Renal cortical epithelial cell (primary cell): Measurements from ENCODE around the gene BTBD2. TPM values are rescaled to one million over a fixed set of nuclear protein-coding genes. Genes with fewer than 3 reads are reported as not detected.
A peak's percentile ranks its signal among the peaks of the same experiment; 100 is the strongest.

Experiments used
- DNase-seq: peaks from one replicate; pipeline ENCODE4 v3.0.0-alpha.2; 2011; ENCODE audit warnings: low read depth
- total RNA-seq: library from RNA; depleted of rRNA; stranded (reverse); fragments of >200 nt; gene quantifications from 2 replicates; pipeline ENCODE4 v1.2.3, GENCODE V29; 2014

BTBD2 gene
- total RNA-seq, 1 donor from 2014 or later: 144 TPM

DNA sequence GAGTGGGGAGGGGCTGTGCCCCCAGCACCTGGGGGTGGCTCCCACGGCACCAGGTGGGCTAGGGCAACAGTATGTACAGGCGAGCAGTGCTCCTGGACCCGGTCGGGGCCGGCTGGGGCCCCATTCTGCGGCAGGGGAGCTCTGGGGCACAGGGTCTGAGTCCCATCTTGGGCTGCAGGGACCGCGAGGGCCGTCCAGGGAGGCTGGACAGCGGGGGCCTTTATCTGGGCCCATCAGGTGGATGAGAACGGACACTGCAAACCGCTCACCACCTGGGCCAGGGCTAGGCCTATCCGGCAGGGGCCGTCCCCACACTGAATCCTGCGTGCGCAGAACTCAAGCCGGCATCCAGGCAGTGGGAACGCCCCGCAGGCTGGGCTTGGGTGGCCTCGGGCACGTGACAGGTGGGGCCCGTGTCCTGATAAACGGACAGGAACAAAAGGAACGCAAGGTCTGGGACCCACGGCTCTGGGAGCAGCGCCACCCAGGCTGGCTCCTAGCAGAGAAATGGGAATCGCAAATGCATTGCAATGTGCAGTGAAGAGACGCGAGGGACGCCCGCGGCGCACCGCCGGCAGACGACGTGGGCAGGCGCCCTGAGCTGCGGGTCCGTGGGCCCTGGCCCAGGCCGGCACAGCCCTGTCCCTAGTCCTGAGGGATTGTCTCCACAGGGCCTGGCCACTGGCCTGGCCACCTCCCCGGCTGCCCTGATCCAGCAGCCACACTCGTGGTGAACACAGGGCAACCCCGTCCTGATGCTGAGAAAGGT is 29.7 kb downstream of the BTBD2 start:
- no peak for DNase-seq

DNA sequence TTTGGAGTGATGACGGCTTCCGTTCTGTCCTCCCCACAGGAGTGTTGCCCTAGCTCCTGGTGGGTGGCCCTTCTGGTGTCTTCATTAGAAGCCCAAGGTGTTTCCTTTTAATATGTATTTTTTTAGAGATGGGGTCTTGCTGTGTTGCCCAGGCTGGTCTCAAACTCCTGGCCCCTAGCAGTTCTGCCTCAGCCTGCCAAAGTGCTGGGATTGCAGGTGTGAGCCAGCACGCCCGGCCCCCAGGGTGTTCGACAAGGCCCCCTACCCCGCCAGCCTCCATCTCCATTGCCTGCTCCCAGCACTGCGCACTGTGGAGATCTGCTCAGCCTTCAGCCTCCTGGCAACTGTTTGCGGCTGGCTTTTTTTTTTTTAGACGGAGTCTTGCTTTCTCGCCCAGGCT is 31.2 kb downstream of the BTBD2 start:
- DNase-seq: no peak

DNA sequence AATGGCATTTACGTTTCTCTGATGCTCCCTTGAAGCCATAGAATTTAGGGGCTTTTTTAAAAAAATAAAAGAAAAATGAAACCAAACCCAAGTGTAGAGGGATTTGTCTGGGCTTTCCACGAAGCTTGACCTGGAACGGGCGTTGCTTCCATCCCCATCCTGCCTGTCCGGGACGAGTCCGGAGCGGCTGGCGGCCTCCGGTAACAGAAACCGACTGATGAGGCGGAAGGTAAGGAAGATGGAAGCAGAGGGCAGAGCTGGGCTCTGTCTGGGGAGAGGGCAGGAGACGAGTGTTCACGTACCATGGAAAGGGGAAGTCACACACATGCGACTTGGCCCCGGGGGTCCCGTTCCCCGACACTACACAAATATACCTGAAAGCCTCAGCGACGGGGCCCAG is 34.3 kb downstream of the BTBD2 start:
- no peak for DNase-seq

DNA sequence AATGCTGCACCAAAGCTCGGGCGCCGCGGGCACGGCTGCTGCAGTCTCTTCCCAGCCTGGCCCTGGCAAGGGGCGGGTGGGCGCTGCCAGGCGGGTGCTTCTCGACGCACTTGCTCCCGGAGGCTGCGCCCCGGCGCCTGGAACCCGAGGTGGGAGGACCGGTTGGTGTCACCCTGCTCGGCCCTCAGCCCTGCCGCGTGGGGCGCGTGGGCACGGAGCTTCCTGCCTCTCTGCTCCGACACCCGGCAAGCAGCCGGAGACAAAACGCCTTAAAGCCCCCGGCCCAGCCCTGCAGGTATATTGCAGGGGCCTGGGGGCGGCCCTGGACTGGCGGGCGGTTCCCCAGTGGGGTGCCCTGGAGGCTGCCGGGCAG is 34.7 kb downstream of the BTBD2 start:
- no peak for DNase-seq

DNA sequence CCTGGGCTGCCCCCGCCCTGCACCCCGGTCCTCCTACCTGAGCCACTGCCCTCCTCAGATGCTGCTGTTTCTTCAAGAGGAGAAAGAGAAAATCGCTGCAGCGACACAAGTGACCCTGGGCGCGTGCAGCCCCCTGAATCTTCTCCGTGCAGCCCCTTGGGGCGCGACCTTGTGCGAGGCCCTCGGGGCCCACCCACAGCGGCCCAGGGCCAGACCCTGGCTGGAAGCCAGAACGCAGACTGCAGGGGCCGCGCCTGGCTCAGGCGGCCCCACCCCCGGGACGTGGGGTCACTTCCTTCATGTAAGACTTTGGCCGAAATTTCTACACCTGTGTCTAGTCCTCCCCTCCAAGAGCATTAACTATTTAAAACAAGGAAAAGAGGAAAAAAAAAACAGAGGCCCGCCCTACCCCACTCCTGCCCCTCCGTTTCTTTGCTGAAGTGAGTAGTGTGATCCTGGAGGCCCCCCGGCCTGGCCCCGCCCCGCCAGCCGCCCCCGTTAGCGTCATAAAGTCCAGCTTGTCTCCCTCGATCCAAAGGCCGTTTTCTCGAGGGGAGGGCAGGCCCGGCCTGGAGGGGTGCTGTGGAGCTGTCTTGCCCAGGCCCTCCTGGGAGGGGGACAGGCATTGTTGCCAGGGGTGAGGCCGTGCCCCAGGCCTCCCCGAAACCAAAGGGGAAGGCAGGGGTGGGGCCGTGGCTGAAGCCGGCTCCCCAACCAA is 35.3 kb downstream of the BTBD2 start:
- no peak for DNase-seq

DNA sequence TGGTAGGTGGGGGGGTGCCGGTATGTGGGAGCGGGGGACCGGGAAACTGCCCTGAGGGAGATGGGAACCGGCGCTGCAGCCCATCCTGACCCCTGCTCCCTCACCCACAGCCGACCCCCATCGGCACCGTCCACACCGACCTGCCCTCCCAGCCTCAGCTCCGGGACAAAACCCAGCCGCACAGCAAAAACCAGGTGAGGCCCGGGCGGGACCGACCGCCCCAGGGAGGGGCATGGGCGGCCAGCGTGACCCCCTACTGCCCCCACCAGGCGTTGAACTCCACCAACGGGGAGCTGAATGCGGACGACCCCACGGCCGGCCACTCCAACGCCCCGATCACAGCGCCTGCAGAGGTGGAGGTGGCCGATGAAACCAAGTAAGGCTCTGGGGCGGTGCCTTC is 35.9 kb downstream of the BTBD2 start:
- no peak for DNase-seq

DNA sequence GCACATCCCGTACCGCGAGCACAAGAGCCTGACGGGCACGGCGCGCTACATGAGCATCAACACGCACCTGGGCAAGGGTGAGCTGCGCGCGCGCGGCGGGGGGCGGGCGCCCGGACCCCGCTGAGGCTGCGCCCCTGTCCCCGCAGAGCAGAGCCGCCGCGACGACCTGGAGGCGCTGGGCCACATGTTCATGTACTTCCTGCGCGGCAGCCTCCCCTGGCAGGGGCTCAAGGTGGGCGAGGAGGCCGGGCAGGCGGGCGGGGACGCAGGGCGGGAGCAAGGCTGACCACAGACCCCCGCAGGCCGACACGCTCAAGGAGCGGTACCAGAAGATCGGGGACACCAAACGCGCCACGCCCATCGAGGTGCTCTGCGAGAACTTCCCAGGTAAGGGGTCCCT is 36.5 kb downstream of the BTBD2 start:
- DNase-seq: no peak

DNA sequence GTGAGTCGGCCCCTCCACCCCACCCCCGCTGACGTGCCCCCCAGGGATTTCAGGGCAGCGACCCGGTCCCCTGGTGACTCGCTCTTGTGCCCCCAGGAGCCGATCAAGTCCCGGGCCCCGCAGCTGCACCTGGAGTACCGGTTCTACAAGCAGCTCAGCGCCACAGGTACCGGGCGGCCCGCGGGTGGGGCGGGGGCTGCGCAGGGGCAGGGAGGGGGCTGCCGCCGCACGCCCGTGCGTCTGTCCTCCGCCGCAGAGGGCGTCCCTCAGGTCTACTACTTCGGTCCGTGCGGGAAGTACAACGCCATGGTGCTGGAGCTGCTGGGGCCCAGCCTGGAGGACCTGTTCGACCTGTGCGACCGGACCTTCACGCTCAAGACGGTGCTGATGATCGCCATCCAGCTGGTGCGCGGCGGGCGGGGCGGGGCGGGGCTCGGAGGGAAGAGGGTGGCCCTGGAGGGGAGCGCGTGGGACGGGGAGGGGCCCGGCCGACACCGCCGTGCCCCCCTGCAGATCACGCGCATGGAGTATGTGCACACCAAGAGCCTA is 37.1 kb downstream of the BTBD2 start:
- no peak for DNase-seq

DNA sequence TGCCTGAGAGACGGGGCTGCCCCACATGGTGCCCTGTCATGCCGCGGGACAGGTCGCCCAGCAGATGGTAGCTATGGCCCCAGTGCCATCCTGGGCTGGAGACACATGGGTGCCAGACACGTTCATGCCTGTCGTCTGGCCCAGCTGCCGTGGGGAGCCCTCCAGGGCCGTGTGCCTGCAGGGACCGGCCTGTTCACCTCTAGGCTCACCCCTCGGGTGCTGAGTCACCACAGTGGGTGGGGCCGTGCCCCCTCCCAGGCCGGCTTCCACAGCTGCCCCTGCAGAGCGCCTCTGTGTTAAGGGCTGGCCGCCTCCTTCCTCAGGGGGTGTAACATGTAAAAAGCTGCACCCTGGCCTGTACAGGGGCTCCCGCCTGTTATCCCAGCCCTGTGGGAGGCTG is 38.4 kb downstream of the BTBD2 start:
- DNase-seq: no peak

DNA sequence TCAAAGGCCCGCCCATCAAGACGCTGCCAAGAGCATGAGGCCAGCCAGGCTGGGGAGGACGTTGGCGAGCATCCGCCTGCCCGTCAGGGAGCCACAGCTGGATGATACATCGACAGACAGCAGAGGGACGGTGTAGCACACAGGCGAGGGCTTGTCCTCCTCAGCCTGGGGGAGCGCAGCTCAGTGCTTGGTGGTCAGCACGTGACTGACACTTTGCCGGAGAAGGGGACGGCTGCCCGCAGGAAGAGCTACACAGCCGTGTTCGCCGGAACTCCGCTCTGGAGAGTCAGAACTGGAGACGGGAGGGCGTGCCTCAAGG is 40.4 kb downstream of the BTBD2 start:
- DNase-seq: no peak

DNA sequence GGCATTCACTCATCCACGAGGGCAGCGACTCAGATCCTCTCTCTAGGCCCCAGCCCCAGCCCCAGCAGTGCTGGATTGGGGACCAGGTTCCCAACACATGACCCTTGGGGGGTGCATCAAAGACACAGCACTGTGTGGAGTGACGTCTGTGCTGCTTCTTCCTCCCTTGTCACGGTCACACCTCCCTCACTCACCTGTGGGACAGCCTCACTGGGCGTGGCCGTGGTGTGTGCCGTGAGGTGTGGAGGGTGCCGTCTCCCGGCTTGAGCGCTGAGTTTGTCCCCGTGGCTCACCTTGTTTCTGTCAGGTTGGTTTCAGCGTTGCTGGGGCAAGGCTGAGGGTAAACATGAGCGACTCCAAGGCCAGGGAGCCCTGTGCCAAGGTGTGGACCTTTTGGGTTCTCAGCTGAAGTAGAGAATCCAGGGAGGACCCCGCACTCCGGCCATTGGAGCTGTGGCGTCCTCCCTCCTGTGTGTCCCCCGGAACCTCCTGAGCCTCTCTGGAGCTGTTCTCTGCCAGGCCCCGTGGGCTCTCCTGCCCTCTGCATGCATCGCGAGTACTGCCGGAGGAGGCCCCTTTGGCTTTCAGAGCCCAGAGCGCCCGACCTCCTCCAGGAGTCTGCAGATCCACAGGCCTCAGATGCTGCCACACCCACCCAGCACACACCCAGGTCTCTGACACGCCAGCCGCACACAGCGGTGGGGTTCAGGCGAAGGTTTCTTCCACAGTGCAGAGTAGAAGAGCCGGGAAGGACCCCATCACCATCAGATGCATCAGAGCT is 40.9 kb downstream of the BTBD2 start:
- DNase-seq: no peak

DNA sequence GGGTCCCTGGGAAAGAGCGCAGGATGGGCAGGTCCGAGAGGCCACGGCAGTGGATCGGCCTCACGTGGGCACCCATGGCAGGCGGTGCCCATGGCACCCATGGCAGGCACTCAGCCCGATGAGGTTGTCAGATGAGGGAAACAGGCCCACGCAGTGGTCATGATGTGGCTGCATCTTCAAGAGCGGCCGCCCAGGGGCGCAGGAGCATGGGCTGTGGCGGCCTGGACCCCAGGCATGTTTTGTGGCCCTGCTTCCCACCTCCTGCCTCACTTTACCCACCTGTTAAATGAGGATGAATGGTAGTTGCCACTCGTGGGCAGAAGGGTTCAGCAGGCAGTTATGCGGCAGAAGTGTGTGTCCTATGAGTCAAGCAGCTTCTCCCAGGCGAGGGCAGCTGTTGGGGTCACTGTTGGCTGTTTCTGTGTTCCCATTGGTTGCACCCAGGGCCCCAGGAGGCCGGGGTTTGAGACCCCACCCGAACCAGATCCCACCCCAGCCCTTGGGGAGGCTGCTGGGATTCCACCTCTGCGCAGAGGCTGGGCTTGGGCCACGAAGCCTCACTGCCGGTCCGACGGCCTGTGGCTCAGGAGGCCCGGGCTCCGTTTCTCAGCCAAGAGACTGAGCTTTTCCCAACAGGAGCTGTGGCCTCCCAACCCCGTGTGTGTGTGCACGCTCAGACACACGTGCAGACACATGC is 44.6 kb downstream of the BTBD2 start:
- no peak for DNase-seq

DNA sequence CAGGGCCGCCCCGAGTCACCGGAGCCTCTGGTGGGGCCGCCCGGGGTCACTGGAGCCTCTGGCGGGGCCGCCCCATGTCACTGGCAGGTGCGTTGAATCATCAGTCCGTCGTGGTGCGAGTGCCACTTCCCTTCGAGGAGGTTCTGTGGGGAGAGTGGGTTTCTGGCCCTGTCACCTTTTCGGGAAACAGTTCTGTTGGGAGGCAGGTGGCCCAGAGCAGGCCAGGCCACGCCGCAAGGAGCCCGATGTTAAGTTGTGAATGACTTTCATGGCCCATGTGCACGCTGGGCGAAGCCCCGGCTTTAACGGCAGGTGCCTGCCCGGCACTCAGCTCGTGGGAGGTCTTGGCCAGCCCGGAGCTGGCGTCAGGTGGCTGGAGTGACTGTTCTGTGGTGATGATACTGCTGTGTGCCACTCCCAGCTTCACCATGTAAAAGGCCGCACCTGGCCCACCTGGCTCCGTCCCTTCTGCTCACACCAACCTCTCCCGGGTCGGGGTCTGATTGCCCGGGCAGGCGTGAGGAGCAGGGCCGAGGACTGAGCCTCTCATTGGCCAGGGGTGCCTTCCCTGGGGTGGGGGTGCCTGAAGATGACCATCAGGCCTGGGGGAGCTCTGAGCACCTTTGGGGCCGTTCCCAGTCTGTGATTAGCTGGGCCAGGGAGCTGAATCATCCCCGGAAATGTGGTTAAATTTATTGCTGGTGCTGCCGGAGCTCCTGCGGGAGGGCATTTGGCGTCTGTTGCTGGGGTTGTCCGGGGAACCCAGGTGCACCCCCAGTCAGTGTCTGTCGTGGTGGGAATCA is 45.3 kb downstream of the BTBD2 start:
- no peak for DNase-seq

DNA sequence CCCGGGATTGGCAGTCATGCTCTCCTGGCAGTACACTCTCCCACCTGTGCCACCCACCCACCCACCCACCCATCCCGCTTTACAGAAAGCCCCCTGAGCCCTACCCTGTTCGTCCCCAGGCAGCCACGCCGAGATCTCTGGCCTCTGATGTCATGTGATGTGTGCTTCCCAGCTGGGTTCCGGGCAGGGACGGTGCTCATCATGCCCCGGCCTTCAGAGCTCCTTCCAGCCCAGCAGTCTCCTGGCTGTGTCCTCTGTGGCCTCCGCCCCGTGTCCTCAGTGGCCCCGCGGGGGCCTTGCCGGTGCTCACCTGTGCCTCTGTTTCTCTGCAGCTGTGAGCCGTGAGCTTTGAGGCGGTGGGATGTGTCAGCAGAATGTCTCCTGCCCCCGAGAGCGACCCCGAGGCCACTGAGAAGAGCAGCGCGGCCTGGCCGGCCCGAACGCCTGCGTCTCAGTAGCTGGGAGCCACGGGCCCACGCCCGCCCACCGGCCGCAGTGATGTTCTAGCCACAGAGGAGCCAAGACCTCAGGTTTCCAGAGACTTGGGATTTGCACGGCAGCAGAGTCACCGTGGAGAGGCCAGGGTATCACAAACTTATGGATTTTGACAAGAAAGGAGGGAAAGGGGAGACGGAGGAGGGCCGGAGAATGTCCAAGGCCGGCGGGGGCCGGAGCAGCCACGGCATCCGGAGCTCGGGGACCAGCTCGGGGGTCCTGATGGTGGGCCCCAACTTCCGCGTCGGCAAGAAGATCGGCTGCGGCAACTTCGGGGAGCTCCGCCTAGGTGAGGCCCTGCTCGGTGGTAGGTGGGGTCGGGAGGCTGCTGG is 46.1 kb downstream of the BTBD2 start:
- no peak for DNase-seq

DNA sequence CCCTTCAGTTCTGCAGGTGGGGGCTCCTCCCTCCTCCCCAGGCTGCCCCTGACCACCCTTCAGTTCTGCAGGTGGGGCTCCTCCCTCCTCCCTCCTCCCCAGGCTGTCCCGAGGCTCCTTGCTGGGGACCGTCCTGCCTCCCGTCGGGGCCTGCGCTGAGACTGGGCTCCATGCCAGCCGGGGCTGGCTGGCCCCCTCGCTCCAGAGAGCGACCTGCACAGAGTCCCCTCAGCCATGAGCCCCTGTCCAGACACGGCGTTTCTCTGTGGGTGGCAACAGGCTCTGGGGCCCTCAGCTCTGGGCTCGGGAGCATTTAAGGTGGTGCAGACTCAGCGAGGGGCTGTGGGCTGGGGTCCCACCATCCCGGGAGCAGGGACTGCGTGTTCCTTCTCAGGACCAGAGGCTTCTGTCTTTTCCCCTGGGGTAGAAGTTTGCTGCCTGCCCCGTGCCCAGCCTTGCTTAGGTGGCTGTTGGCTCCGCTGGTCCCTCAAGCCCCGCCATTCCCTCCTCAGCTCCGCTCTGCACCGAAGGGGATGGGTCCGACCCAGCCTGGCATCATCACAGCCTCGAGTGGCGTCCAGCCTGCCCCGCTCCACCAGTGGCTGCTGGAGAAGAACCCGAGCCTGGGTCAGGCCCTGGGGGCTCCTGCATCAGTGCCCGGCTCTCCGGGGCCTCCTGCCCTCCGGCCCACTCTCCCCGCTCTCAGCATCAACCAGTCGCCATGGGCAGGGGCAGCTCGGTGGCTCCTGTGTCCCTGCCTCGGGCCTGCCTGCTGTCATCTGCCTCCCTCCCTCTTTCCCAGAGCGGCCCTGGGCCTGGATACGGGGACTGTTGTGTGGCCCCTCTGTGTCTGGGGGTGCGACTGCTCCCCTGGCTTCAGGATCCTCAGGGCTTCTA is 47.0 kb downstream of the BTBD2 start:
- no peak for DNase-seq

DNA sequence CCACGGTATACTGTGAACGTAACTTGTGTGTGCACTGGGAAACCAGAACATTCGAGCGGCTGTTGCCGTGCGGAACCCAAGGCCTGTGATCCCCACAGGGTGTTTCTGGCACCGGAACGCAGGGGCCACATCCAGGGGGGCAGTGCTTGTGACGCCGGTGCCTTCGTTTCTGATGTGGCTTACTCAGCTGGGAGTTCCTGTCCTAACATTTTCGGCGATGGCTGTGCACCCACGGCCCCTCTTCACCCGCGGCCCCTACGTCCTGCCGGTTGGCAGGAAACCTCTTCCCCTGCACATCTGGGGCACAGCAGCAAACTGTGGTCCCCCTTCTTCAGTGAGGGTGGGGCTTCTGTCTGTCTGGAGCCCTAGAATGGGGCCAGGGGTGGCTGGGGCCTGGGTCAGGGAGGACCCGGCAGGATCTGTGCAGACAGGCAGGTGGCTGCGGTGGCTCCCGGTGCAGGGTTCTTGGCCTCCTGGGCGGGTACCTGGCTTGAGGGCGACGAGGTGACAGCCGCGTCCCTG is 48.4 kb downstream of the BTBD2 start:
- no peak for DNase-seq

DNA sequence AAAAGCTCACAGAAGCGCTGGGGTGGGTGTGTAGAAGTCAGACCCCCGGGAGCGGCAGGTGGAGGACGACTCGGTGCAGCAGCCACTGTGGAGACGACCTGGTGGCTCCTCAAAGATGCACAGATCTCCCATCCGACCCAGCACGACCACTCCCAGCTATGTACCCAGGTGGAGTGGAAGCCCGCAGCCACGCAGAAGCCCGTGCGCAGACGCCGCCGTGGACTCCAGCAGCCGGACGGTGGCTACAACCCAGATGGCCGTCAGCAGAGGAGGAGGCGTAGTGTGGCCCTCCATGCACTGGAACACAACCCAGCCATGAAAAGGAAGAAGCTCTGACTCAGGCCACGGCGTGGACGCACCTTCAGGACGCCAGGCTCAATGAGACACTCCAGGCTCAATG is 52.8 kb downstream of the BTBD2 start:
- no peak for DNase-seq

DNA sequence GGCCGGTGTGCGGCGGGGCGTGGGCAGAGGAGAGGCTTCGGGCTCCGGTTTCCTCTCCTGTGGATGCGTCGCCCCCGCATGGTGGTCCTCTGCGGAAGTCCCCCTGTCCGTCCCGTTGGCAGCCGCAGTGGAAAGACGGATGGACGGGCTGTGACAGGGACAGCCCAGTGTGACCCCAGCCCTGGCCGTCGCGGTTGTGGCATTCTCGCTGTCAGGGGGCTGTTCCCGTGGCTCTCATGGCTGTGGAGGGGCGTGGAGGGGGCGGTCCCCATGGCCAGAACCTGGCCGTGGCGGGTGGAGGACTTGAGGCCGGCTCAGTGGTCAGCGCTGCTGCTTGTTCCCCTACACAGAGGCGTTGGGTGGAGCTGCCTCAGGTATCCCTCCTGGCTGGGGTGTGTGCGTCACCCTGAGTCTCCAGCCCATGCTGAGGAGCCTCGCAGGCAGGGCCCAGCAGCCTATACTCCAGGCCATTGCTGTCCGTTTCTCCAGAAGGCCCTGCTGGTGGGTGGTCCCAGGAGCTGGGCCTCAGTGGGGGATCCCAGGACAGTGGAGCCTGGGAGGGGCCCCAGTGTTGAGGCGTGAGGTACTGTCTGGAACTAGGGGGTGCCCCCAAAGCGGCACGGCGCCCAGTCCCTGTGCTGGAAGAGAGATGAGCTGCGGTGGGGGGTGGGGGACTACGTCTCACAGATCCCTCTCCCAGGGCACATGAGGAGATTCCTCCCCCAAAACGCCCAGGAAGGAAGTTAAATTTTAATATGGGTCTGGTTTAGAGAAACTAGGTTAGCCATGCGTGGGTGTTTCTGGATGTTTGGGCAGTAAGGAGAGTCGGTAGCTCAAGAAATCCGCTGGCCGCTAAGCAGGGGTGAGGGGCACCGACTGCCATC is 54.3 kb downstream of the BTBD2 start:
- DNase-seq: peak; percentile 90
